ENCODE measurements around the gene TIMM8B.

GRCh38 chr11:112096194-112096593 is 9.6 kb upstream of the TIMM8B start:
- TF ChIP-seq FOXM1 (IDR thresholded peaks at IDR 0.05; ENCODE audit: borderline replicate concordance) (no peak), CTBP1 (IDR thresholded peaks at IDR 0.05; ENCODE audit: borderline replicate concordance) (no peak), HDGF (IDR thresholded peaks at IDR 0.05; ENCODE audit: borderline replicate concordance) (no peak), NFRKB (IDR thresholded peaks at IDR 0.05) (no peak), FOXA1 (IDR thresholded peaks at IDR 0.05) (no peak), SUZ12 (IDR thresholded peaks at IDR 0.05) (no peak), BHLHE40 (IDR thresholded peaks at IDR 0.05; ENCODE audit: borderline replicate concordance) (no peak), ELF4 (IDR thresholded peaks at IDR 0.05) (no peak), SP1 (IDR thresholded peaks at IDR 0.05) (no peak), LEF1 (IDR thresholded peaks at IDR 0.05; ENCODE audit: borderline replicate concordance) (no peak), FOXK2 (IDR thresholded peaks at IDR 0.05) (no peak)
